IPS-NIHi7 (cell line): ENCODE results near the gene MROH8.
A peak's percentile ranks its signal among the peaks of the same experiment; 100 is the strongest.

Experiments
- DNase-seq: peaks from one replicate; pipeline ENCODE4 v3.0.0; 2012; ENCODE audit warnings: mixed read lengths; ENCODE audit errors: extremely low spot score

Gene MROH8

DNA sequence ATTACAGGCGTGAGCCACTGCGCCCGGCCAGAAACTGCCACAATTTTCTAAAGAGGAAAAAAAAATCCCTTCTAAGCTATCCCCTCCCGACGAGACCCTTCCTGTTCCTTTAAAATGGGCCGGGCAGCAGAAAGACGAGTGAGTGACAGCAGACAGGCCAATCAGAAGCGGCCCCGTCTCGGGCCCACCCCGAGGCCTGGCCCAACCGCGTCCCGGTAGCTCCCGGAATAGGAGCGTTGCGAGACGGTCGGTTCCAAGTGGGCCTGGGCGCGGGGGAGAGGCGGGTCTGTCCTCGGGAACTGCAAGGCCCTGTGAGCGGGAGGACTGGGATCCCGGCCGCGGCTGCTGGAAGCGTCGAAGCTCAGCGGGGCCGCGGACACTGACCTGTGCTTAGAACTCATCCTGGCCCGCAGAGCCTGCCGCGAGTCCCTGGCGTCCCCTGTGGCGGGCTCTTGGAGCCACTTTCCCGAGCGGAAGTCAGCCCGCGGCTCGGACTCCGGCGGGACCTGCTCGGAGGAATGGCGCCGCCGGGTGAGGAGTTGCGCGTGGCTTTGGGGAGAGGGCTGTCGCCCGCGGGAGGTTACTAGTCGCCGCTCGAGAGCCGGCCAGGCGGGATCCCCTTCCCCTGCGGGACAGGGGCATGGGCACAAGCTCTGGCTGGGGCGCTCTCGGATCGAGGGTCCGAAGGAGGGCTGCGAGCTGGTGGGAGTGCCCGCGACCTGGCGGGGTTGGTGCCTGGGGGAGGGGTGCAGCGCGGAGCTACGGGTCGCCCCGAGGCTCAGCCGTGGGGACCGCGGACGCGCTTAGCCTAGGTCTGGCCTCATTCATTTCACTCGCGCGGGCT, at the start of gene MROH8, which contains the start of gene RPN2:
TSS of gene MROH8 (minus strand) at position 710 of the 844 bp plus-strand sequence.
TSS of gene RPN2 (plus strand) at position 492 of the 844 bp plus-strand sequence. CDS start at position 519, 27 bp downstream.
- DNase-seq: peak; percentile 98

DNA sequence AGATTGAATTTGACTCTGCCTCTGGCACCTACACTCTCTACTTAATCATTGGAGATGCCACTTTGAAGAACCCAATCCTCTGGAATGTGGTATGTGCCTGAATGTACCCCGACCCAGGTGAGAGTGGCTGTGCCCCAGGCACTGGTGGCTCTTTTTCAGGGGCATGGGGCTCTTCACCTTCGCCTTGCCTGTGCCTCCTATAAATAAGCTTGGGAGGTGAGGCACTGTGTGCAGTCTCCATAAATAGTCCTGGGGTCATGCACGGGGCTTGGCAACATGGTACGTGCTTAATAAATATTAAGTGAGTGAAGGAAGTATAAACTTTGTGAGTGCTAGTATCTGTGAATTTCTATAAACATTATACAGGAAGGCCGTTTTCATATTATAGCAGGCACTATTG, 49.3 kb upstream of the MROH8 start:
- DNase-seq: no peak

DNA sequence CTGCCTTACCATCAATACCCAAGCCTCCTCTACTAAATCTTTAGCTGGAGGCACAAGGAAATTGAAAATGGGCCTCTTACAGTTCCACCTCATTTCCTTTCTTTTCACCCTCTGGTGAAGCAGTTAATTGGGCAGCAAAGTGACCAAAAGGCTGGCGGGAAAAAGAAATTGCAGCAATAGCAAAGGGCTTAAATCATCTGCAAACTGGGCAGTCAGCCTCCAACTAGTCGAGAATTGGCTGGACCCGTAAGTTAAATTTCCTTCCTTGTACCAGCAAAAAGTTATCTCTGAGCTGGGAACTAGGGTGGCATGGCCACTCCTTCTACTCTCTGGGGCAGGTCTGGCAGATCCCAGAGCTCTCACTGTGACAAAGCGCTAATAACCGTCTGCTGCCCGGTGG, 48.7 kb upstream of the MROH8 start:
- DNase-seq: no peak

DNA sequence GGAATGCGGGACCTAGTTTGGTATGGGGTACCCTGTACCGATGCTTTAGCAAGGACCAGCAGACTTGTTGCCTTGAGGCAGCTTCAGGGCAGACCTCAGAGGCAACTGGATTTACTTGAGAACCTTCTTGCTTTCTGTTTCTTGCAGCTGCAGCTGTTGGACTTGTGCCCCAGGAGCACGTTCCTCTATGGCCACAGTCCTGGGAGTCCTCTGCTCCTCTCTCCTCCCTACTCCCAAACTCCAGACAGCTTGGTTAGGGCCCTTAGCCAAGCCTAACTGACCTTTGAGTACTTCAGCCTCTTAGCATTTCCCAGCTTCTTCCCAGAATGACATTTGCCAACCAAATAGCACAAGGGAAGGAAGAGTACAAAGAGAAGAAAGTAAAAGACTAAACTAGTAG, 47.5 kb upstream of the MROH8 start:
- DNase-seq: no peak

DNA sequence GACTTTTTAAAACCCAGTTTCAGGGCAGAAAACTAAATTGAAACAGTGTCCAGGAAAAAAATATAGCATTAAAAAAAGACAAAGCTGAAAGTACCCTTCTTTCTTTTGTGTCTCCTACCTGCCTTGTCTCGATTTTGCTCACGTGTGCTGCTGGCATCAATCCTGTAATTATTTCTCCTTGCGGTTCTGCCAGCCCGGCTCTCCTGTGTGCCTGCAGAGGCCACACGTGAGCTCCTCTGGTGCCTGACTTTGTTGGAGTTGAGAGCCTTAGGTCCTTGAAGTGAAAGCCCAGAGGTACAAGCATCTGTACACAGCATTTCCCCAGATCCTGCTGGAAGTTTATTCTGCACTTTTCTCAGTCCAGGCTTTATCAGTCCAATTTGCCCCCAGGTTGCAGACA, 45.8 kb upstream of the MROH8 start:
- no peak for DNase-seq

DNA sequence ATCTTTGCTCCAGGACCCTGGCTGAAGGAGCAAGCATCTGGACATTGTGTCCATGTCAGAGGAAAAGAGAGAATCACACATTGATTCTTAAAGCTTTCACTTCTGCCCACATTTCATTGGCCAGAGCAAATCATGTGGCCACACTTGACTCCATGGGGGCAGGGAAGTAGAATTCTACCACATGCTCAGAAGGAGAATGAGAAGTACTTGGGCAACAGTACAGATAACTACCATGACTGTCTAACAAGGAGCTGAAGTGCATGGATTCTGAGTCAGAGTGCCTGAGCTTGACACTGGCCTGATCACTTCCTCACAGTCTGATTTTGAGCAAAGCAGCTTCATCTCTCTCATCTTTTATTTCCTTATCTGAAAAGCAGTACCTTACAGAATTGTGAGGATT, 43.7 kb upstream of the MROH8 start:
- DNase-seq: no peak

DNA sequence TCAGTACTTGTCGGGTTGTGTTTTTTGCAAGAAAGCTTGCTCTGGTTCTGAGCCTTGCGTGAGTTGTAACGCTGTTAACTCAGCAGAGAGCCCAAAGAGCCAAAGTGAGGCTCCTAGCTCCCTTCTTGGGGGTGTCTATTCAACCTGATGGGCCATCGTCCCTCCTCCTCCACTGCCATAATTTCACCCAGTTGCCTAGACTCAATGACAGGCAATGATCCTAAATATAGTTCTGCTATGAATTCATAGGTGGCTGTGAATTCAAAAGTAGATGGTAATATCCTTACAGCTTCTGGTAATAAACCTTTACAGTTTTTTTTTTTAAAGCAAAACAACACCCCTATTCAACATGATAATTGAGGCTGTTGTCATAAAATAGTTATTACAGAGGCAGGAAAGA, 42.7 kb upstream of the MROH8 start:
- no peak for DNase-seq

DNA sequence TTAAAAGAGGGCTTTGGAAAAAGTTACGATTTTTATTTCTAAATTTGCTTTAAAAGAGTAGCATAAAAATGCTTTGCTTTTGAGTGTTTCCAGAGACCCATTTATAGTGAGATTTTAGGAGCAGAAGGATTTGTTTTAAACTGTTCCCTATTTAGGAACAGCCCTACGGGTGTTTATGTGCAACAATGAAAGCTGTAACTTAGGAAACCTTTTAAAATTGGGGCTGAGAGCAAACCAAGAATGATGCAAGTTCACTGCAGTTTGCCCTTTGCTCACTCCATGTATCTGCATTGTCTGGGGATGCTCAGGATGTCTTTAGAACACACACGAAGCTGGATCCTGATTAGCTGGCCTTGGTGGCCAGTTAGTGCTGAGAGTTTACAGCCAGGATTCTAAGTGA, 41.4 kb upstream of the MROH8 start:
- no peak for DNase-seq

DNA sequence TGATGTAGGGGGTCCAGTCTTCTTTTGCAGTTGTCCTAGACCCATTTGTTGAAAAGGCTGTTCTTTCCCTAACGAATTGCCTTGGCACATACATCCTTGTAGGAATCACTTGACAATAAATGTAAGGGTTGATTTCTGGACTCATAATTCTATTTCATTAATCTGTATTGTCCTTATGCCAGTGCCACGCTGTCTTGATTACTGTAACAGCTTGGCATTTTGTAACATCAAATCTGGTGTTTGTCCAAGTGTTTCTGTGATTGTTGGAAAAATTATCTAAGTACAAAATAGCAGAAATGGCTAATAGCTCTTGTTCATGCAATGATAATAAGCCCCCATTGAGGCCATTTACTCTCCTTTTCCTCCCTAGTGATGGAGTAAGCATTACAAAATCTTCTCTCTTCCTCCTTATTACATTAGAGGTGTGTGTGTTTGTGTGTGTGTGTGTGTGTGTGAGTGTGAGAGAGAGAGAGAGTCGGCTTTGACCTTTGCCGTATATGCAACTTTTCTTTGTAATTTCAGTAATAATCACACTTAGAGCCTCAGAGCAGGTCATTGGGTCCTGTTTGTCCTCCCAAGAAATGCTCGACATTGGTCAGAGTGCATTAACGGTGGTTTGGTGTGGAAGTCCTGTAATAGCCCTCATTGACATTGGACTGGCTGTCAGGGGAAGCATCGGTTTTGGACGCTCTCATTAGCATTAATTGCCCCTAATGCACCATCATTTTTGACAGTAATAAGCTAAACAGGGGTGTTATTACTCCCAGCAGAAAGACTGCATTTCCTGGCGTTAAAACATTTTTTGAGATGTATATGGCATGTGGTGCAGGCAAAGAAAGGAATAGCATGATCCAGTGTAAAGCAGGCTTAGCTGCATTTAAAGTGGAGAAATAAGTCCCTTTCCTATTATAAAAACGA, 40.7 kb upstream of the MROH8 start:
- no peak for DNase-seq

DNA sequence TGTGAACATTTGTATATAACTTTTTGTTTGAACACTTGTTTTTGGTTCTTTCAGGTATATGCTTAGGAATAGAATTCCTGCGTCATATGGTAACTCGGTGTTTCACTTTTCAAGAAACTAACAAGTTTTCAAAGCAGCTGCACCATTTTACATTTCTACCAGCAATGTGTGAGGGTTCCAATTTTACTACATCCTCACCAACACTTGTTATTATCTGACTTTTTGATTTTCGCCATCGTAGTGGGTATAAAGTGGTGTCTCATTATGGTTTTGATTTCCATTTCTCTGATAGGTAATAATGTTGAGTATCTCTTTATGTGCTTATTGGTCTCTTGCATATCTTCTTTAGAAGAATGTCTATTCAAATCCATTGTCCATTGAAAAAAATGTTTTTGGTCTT, 39.6 kb upstream of the MROH8 start:
- DNase-seq: no peak

DNA sequence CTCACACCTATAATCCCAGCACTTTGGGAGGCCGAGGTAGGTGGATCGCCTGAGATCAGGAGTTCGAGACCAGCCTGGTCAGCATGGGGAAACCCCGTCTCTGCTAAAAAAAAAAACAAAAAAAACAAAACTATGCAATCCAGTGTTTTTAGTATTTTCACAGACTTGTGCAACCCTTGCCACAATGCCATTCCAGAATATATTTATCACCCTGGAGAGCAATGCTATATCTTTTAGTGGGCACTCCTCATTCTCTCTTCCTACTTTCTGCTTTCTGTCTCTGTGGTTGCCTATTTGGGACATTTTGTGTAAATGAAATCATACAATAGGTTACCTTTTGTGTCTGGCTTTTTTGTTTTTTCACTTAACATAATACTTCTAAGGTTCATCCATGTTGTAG, 39.1 kb upstream of the MROH8 start:
- no peak for DNase-seq

DNA sequence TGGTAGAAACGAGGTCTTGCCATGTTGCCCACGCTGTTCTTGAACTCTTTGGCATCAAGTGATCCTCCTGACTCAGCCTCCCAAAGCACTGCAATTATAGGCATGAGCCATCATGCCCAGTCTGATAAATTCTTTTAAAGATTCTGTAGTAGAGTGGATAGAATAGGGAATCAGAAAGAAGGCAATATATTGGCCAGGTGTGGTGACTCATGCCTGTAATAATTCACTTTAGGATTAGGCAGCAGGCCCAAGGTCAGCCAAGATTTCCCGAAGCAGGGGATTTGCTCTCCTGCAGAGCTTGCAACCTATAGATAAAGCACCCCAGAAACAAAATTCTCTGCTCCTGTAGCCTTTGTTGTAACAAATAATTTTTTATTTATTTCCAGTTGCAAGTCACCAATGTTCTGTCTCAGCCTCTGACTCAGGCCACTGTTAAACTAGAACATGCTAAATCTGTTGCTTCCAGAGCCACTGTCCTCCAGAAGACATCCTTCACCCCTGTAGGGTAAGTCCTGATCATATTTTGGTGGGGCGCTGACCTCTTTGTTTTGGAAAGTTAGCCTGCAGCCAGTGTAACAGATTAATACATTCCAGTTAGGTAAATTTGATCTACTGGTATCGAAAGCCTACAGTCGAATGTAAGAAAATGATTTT, 30.4 kb upstream of the MROH8 start:
- DNase-seq: no peak

DNA sequence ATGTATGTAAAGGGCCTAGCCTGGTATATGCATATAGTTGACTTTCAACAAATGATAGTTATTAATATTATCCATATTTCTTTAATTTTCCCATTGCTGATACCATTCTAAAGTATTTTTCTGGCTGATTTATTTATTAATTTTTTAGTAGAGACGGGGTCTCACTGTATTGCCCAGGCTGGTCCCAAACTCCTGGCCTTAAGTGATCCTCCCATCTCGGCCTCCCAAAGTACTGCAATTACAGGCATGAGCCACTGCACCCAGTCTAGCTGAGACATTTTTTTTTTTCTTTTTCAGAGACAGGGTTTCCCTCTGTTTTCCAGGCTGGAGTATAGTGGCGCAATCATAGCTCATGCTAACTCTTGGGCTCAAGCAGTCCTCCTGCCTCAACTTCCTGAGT, 29.8 kb upstream of the MROH8 start:
- no peak for DNase-seq

DNA sequence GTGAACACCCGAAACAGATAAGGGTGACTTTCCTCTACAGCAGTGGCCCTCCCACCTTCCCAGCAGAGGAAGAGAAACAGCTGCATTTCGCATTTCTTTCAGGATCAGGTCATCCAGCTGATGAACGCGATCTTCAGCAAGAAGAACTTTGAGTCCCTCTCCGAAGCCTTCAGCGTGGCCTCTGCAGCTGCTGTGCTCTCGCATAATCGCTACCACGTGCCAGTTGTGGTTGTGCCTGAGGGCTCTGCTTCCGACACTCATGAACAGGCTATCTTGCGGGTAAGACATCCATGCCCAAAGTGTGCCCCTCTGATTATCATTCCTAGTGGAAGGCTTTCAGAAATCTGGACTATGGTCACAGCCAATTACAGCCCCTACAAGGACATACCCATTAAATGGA, 27.8 kb upstream of the MROH8 start:
- DNase-seq: no peak

DNA sequence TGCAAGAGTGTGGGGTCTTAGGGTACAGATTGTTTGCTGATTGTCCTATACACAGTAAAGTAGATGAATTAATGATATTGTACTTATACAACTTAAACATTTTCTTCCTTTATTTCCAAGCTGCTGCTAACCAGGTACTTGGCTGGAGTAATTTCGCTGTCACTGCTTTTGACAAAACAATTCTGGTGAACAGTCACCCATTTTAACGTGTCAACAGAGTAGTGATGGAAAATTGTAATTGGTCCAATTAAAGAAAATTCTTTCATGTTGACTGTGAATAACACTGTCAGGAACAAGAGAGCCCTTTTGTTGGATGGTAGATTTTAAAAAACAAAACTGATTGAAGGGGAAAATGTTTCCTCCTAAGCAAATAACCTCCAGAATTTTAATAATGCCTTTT, 26.4 kb upstream of the MROH8 start:
- DNase-seq: no peak

DNA sequence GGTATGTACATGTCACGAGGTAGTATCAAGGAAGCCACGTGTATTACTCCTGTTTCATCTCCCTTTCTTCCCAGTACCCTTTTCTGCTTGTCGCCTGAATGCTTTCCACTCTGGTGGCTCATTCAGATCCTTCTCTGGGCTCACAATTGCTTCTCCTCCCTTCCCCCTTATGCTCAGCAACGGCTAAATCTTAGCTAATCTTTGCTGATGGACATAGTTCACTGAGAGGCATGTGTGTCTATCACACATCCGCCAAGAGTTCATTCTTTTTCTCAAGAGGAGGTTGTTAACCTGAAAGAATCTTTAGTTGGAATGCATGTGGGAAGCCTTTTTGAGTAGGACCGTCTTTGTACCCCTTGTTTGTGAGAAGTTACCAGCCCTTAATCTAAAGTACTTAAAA, 25.8 kb upstream of the MROH8 start:
- DNase-seq: no peak

DNA sequence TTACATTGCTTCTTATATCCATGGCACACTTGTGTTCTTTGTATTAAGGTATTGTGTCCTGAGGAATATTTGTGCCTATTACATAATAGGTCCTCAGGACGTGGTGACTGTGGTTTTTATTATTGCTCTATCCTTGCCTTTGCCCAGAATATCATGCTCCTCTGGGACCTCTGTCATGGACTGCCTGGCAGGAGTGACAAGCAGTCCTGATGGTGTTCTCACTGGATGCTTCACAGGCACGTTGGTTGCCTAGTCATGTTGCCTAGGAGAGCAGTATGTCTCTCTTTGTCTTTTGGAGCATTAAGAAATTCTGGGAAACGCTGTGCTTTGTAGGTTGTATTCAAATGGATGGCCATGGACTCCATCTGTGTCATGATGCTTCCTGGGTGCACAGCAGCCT, 24.7 kb upstream of the MROH8 start:
- no peak for DNase-seq

DNA sequence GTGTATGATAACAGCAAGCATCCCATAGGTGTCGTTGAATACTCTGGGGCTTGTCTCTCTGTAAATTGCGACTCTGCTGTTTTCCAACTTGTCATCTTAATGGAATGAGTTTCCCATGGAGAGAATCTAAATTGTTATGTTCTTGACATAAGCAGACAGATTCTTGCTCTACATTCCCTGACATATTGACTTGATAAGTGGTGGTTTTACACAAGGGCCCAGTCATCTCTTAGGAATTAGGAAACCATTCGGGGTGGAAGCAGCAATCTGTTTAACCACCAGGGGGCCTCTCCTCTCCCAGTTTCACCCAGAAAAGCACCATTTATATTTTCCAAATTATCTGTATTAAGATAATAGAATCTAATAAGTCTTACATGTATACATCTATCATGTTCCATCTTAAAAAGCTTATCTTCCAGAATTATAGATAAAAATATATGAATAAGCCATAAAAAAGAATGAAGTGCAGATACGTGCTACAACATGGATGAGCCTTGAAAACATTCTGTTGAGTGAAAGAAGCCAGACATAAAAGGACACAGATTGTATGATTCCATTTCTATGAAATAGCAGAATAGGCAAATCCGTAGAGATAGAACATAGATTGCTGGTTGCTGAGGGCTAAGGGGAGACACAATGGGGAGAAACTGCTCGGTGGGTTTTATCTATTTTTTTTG, 23.1 kb upstream of the MROH8 start:
- DNase-seq: peak; percentile 66

DNA sequence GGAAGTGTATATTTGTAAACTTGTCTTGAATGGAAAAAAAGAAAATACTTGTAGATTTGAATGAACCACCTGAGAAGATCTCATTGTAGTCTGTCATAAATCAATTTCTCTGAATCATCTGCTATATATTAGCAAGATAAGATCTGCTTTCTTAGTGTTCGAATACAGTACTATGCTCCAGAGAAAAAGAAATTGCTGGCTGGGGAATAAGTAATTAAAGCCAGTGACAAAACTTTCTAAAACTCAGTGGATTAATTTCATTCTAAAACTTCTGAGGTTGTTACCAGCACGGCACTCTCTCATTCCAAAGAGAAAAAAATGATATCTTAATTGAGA, 22.4 kb upstream of the MROH8 start:
- DNase-seq: no peak

DNA sequence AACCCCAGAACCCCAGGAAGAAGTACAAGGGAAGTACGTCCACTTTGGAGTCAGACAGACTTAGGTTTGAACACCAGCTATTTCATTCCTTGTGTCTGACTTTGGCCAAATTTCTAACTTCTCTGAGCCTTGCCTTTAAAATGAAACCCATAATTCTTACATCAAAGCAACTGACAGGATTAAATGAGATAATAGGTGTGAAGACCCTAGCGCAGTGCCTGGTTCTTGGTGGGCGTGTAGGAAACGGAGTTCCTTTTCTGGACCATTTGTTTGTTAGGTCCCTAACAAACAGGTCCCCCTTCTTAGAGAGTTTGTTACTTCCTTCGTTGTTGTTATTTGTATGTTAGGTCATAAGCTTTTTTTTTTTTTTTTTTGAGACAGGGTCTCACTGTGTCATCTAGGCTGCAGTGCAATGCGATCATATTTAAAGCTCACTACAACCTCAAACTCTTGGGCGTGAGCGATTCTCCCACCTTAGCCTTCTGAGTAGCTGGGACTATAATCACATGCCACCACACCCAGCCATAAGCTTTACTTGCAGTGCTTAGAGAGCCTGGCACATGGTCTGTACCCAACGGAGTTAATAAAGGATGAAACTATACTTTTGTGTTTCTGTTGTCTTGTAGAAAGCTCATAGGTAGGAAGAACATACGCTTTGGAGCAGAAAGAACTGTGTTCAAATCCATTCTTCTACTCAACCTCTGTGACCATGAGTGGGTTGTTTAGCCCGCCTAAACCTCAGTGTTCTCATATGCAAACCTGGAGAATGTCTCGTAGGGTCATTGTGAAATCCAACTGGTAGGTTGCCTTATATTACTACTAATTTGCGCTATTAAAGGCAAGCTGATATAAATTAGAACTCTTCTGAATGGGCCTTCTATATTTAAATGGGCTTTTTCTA, 21.8 kb upstream of the MROH8 start:
- no peak for DNase-seq

DNA sequence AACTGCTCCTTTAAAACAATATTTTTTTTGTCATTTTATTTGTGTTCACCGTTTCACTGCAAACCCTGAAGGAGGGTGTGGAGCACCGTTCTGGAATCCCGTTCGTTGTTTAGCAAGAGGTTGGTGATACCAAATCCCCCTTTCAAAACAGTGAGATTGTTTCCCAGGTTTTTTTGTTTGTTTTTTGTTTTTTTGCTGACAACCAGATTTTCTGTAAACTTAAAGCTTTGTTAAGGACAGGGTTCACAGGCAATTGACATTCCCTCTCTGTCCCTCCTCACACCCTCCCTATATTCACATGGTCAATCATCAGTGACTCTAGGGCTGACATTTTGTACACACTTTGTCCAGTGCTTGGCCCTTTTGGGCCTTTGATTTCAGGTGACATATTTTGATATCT, 21.0 kb upstream of the MROH8 start:
- DNase-seq: no peak
